Stimulated activated CD8-positive, alpha-beta memory T cell treated with anti-CD3 and anti-CD28 coated beads, Interleukin-2, amount 100 ng/mL, for 1 hour (primary cell): Measurements from ENCODE around the gene IRX6.

ENCODE experiments used
- DNase-seq, 2 donors: peaks; one replicate each; pipeline ENCODE4 v3.0.0-alpha.2; 2020; ENCODE audit warnings: low read depth in 2 of 2

The IRX6 gene

GRCh38 chr16:55367301-55367811 is 43.4 kb downstream of the IRX6 start:
- no peak for DNase-seq

GRCh38 chr16:55367866-55368603 is 44.0 kb downstream of the IRX6 start:
- no peak for DNase-seq

GRCh38 chr16:55369151-55369550 is 45.1 kb downstream of the IRX6 start:
- DNase-seq = no peak

- no peak for DNase-seq
These were observed 46.9 kb downstream of the IRX6 start for GRCh38 chr16:55370762-55371482.

GRCh38 chr16:55372792-55373488 is 48.9 kb downstream of the IRX6 start:
- DNase-seq = no peak

GRCh38 chr16:55373489-55373832 is 49.5 kb downstream of the IRX6 start:
- no peak for DNase-seq

GRCh38 chr16:55376045-55376444 is 52.0 kb downstream of the IRX6 start:
- no peak for DNase-seq

- no peak for DNase-seq
These were observed 52.7 kb downstream of the IRX6 start for GRCh38 chr16:55376567-55377167.

- DNase-seq = no peak
These were observed 53.8 kb downstream of the IRX6 start for GRCh38 chr16:55377840-55378239.

GRCh38 chr16:55378616-55379015 is 54.6 kb downstream of the IRX6 start:
- no peak for DNase-seq

GRCh38 chr16:55379371-55379770 is 55.4 kb downstream of the IRX6 start:
- no peak for DNase-seq

- no peak for DNase-seq
These were observed 55.9 kb downstream of the IRX6 start for GRCh38 chr16:55379876-55380390.
